ENCODE measurements around the gene SLC11A2.
"Not testable (repeated sequence)": the region's sequence is repeated elsewhere in the genome, so short reads cannot be mapped to it uniquely, and the experiment has no call there.

SLC11A2 gene

GRCh38 chr12:51018956-51019355 lies 7.2 kb downstream of the SLC11A2 start:
- ATAC-seq (ENCODE audit: low read depth) (no peak), DNase-seq (ENCODE audit: low spot score) (no peak)
- H3K4me1 ChIP-seq (ENCODE audit: insufficient read depth, poor library complexity, severe bottlenecking): peaks cover 2% of the 10 kb centered on the region
- H3K9me3 ChIP-seq (ENCODE audit: severe bottlenecking): no peaks in the 10 kb centered on the region
- peaks cover 6% of the 10 kb centered on the region; the same call in 1 of the 2 replicates for H3K36me3 ChIP-seq (ENCODE audit: low read depth)
- no peak for TF ChIP-seq CTCF (IDR thresholded peaks at IDR 0.05; ENCODE audit: poor library complexity, severe bottlenecking)
- H3K4me3 ChIP-seq (ENCODE audit: severe bottlenecking): no peak overlapping the region
- H3K27ac ChIP-seq (ENCODE audit: poor library complexity, severe bottlenecking): no peak overlapping the region
- no peaks in the 10 kb centered on the region for H3K27me3 ChIP-seq (ENCODE audit: insufficient read depth, poor library complexity, severe bottlenecking)

- Histone ChIP-seq H3K27me3 (ENCODE audit: insufficient read depth, poor library complexity, severe bottlenecking) (no peaks in the 10 kb centered on the region), H3K36me3 (ENCODE audit: low read depth) (no peaks in the 10 kb centered on the region), H3K27ac (ENCODE audit: poor library complexity, severe bottlenecking) (no peak overlapping the region), H3K9me3 (ENCODE audit: severe bottlenecking) (no peaks in the 10 kb centered on the region), H3K4me3 (ENCODE audit: severe bottlenecking) (no peak overlapping the region), H3K4me1 (ENCODE audit: insufficient read depth, poor library complexity, severe bottlenecking) (no peaks in the 10 kb centered on the region)
- ATAC-seq (ENCODE audit: low read depth) (no peak), DNase-seq (ENCODE audit: low spot score) (no peak)
- no peak for TF ChIP-seq CTCF (IDR thresholded peaks at IDR 0.05; ENCODE audit: poor library complexity, severe bottlenecking)
Measured at GRCh38 chr12:51017452-51017851, 8.7 kb downstream of the SLC11A2 start.

- not testable (repeated sequence) for H3K4me3 ChIP-seq (ENCODE audit: severe bottlenecking); H3K27me3 ChIP-seq (ENCODE audit: insufficient read depth, poor library complexity, severe bottlenecking); ATAC-seq (ENCODE audit: low read depth); H3K9me3 ChIP-seq (ENCODE audit: severe bottlenecking); H3K36me3 ChIP-seq (ENCODE audit: low read depth); H3K4me1 ChIP-seq (ENCODE audit: insufficient read depth, poor library complexity, severe bottlenecking); DNase-seq (ENCODE audit: low spot score); H3K27ac ChIP-seq (ENCODE audit: poor library complexity, severe bottlenecking)
Measured at GRCh38 chr12:51014467-51014866, 11.7 kb downstream of the SLC11A2 start.

GRCh38 chr12:51013441-51013840 lies 12.7 kb downstream of the SLC11A2 start:
- peaks cover 5% of the 10 kb centered on the region for H3K36me3 ChIP-seq (ENCODE audit: low read depth)
- no peak overlapping the region for H3K4me3 ChIP-seq (ENCODE audit: severe bottlenecking)
- no peaks in the 10 kb centered on the region for H3K9me3 ChIP-seq (ENCODE audit: severe bottlenecking)
- no peak overlapping the region for H3K27ac ChIP-seq (ENCODE audit: poor library complexity, severe bottlenecking)
- no peaks in the 10 kb centered on the region for H3K4me1 ChIP-seq (ENCODE audit: insufficient read depth, poor library complexity, severe bottlenecking)
- no peak for TF ChIP-seq CTCF (IDR thresholded peaks at IDR 0.05; ENCODE audit: poor library complexity, severe bottlenecking)
- DNase-seq (ENCODE audit: low spot score): no peak
- H3K27me3 ChIP-seq (ENCODE audit: insufficient read depth, poor library complexity, severe bottlenecking): no peaks in the 10 kb centered on the region
- ATAC-seq (ENCODE audit: low read depth): no peak

- no peaks in the 10 kb centered on the region for H3K9me3 ChIP-seq (ENCODE audit: severe bottlenecking)
- ATAC-seq (ENCODE audit: low read depth): no peak
- DNase-seq (ENCODE audit: low spot score): no peak
- peaks cover 12% of the 10 kb centered on the region for H3K36me3 ChIP-seq (ENCODE audit: low read depth)
- H3K27me3 ChIP-seq (ENCODE audit: insufficient read depth, poor library complexity, severe bottlenecking): no peaks in the 10 kb centered on the region
- no peak overlapping the region for H3K27ac ChIP-seq (ENCODE audit: poor library complexity, severe bottlenecking)
- no peaks in the 10 kb centered on the region for H3K4me1 ChIP-seq (ENCODE audit: insufficient read depth, poor library complexity, severe bottlenecking)
- no peak for TF ChIP-seq CTCF (IDR thresholded peaks at IDR 0.05; ENCODE audit: poor library complexity, severe bottlenecking)
- H3K4me3 ChIP-seq (ENCODE audit: severe bottlenecking): no peak overlapping the region
Measured at GRCh38 chr12:51012570-51013236, 13.5 kb downstream of the SLC11A2 start.

Data from RWPE2 (cell line).